Amniotic stem cell (primary cell): Measurements from ENCODE around the gene THSD4.
"Not testable (repeated sequence)": the region's sequence is repeated elsewhere in the genome, so short reads cannot be mapped to it uniquely, and the experiment has no call there.

Experiments
- DNase-seq: peaks from one replicate; lab custom pipeline; 2025; lab: John Stamatoyannopoulos, UW

THSD4 gene

GRCh38 chr15:71718116-71718910, 603.0 kb downstream of the THSD4 start:
- no peak for DNase-seq

GRCh38 chr15:71723344-71723743, 608.1 kb downstream of the THSD4 start:
- no peak for DNase-seq

GRCh38 chr15:71725207-71725955, 610.1 kb downstream of the THSD4 start:
- not testable (repeated sequence) for DNase-seq

- DNase-seq = no peak
These were observed 613.6 kb downstream of the THSD4 start for GRCh38 chr15:71728881-71729280.

GRCh38 chr15:71729319-71729718, 614.0 kb downstream of the THSD4 start:
- DNase-seq = no peak

GRCh38 chr15:71730277-71731144, 615.2 kb downstream of the THSD4 start:
- peak; percentile 53 for DNase-seq

GRCh38 chr15:71732636-71733035, 617.4 kb downstream of the THSD4 start:
- DNase-seq = no peak

GRCh38 chr15:71733122-71733521, 617.9 kb downstream of the THSD4 start:
- no peak for DNase-seq

GRCh38 chr15:71734709-71735384, 619.6 kb downstream of the THSD4 start:
- no peak for DNase-seq

GRCh38 chr15:71735385-71735757, 620.1 kb downstream of the THSD4 start:
- no peak for DNase-seq

- DNase-seq = no peak
These were observed 621.1 kb downstream of the THSD4 start for GRCh38 chr15:71736286-71736947.

GRCh38 chr15:71737761-71738160, 622.5 kb downstream of the THSD4 start:
- DNase-seq = no peak

GRCh38 chr15:71739355-71739754, 624.1 kb downstream of the THSD4 start:
- no peak for DNase-seq

GRCh38 chr15:71742964-71743363, 627.7 kb downstream of the THSD4 start:
- DNase-seq = no peak

GRCh38 chr15:71743861-71744382, 628.7 kb downstream of the THSD4 start:
- peak; percentile 19 for DNase-seq

GRCh38 chr15:71746719-71747118, 631.4 kb downstream of the THSD4 start:
- no peak for DNase-seq

- peak; percentile 4 for DNase-seq
These were observed 632.1 kb downstream of the THSD4 start for GRCh38 chr15:71747128-71748083.

- DNase-seq = no peak
These were observed 633.0 kb downstream of the THSD4 start for GRCh38 chr15:71748293-71748718.

- DNase-seq = no peak
These were observed 634.2 kb downstream of the THSD4 start for GRCh38 chr15:71749500-71749899.

GRCh38 chr15:71752128-71752527, 636.9 kb downstream of the THSD4 start:
- no peak for DNase-seq
